Erythroblast (primary cell): Measurements from ENCODE around the gene PDE4DIP.
"Not testable (repeated sequence)": the region's sequence is repeated elsewhere in the genome, so short reads cannot be mapped to it uniquely, and the experiment has no call there.

Experiments used
- GATA1 ChIP-seq: IDR thresholded peaks from 2 replicates; pipeline ENCODE4 v1.6.1; 2011; ENCODE audit warnings: low read depth, mild to moderate bottlenecking, control low read depth, low read length, moderate library complexity
- POLR2A ChIP-seq: IDR thresholded peaks from 2 replicates; pipeline ENCODE4 v1.6.1; 2011; ENCODE audit warnings: mild to moderate bottlenecking, low read length

- not testable (repeated sequence) for TF ChIP-seq POLR2A, GATA1
These were observed 72.0 kb downstream of the PDE4DIP start for GRCh38 chr1:148916222-148916621.
